ENCODE measurements around the gene CGRRF1. TPM values are rescaled to one million over a fixed set of nuclear protein-coding genes. Genes with fewer than 3 reads are reported as not detected.

Gene CGRRF1
- total and polyA plus RNA-seq, 7 donors, result 11.6 to 52.8 (median 21.5) TPM

GRCh38 chr14:54475187-54475899, 34.4 kb upstream of the CGRRF1 start:
- 77 to 81% methylated on average over 4 of the region's 4 CpGs for WGBS, 2 donors
- TF ChIP-seq EP300 (IDR thresholded peaks at IDR 0.05) (no peak), POLR2AphosphoS5 (IDR thresholded peaks at IDR 0.05) (no peak), POLR2A (IDR thresholded peaks at IDR 0.05) (no peak), CTCF (IDR thresholded peaks at IDR 0.05) (no peak)
- H3K27me3 ChIP-seq, result no peaks in the 10 kb centered on the region
- H3K36me3 ChIP-seq, result peaks cover 0 to 40% (median 0%) of the 10 kb centered on the region in 4 donors
- DNase-seq, result no peak
- H3K4me1 ChIP-seq, result peaks cover 0 to 27% (median 13%) of the 10 kb centered on the region in 4 donors
- H3K27ac ChIP-seq, result no peak overlapping the region
- intact Hi-C loops (cut with DNase I), result no loop called here
- no peaks in the 10 kb centered on the region for H3K9me3 ChIP-seq
- H3K4me3 ChIP-seq, result no peak overlapping the region

- peaks cover 0 to 40% (median 0%) of the 10 kb centered on the region in 4 donors for H3K36me3 ChIP-seq
- intact Hi-C loops (cut with DNase I), result no loop called here
- no peak for DNase-seq
- peaks cover 0 to 27% (median 13%) of the 10 kb centered on the region in 4 donors for H3K4me1 ChIP-seq
- no peak overlapping the region for H3K27ac ChIP-seq
- WGBS, 2 donors, result 94 to 97% methylated on average over 4 of the region's 4 CpGs
- no peaks in the 10 kb centered on the region for H3K9me3 ChIP-seq
- no peak overlapping the region for H3K4me3 ChIP-seq
- H3K27me3 ChIP-seq, result no peaks in the 10 kb centered on the region
- no peak for TF ChIP-seq EP300 (IDR thresholded peaks at IDR 0.05)
- no peak for TF ChIP-seq POLR2AphosphoS5 (IDR thresholded peaks at IDR 0.05)
- TF ChIP-seq CTCF (IDR thresholded peaks at IDR 0.05), result no peak
- no peak for TF ChIP-seq POLR2A (IDR thresholded peaks at IDR 0.05)
Observed at GRCh38 chr14:54475911-54476310, 33.8 kb upstream of the CGRRF1 start.

- TF ChIP-seq POLR2AphosphoS5 (IDR thresholded peaks at IDR 0.05) (no peak), POLR2A (IDR thresholded peaks at IDR 0.05) (no peak), CTCF (IDR thresholded peaks at IDR 0.05) (no peak), EP300 (IDR thresholded peaks at IDR 0.05) (no peak)
- Histone ChIP-seq H3K9me3 (no peaks in the 10 kb centered on the region), H3K27me3 (no peaks in the 10 kb centered on the region), H3K27ac (no peak overlapping the region), H3K4me3 (no peak overlapping the region), H3K4me1 (peaks cover 0 to 18% (median 8%) of the 10 kb centered on the region in 4 donors), H3K36me3 (peaks cover 0 to 58% (median 2%) of the 10 kb centered on the region in 4 donors)
- 78 to 79% methylated on average over 3 of the region's 3 CpGs for WGBS, 2 donors
- no peak for DNase-seq
- intact Hi-C loops (cut with DNase I), result no loop called here
Observed at GRCh38 chr14:54478636-54479215, 31.0 kb upstream of the CGRRF1 start.

- intact Hi-C loops (cut with DNase I), result no loop called here
- DNase-seq, result no peak
- Histone ChIP-seq H3K4me1 (peaks cover 0 to 15% (median 8%) of the 10 kb centered on the region in 4 donors), H3K36me3 (peaks cover 0 to 58% (median 2%) of the 10 kb centered on the region in 4 donors), H3K4me3 (no peak overlapping the region), H3K9me3 (no peaks in the 10 kb centered on the region), H3K27me3 (no peaks in the 10 kb centered on the region), H3K27ac (no peak overlapping the region)
- WGBS, 2 donors, result 85 to 93% methylated on average over 4 of the region's 4 CpGs
- no peak for TF ChIP-seq CTCF (IDR thresholded peaks at IDR 0.05)
- TF ChIP-seq EP300 (IDR thresholded peaks at IDR 0.05), result no peak
- TF ChIP-seq POLR2AphosphoS5 (IDR thresholded peaks at IDR 0.05), result no peak
- no peak for TF ChIP-seq POLR2A (IDR thresholded peaks at IDR 0.05)
Observed at GRCh38 chr14:54480830-54481562, 28.7 kb upstream of the CGRRF1 start.
